Measurements from ENCODE around the gene HELLS. TPM values are rescaled to one million over a fixed set of nuclear protein-coding genes. Genes with fewer than 3 reads are reported as not detected.
A peak's percentile ranks its signal among the peaks of the same experiment; 100 is the strongest.
"Not testable (repeated sequence)": the region's sequence is repeated elsewhere in the genome, so short reads cannot be mapped to it uniquely, and the experiment has no call there.

Gene HELLS
- total RNA-seq, 1 experiment from 2014 or later = 56.7 TPM

GRCh38 chr10:94607111-94607510 is 61.5 kb downstream of the HELLS start:
- DNase-seq (ENCODE audit: low read depth) = no peak

GRCh38 chr10:94608559-94608958 is 63.0 kb downstream of the HELLS start:
- DNase-seq (ENCODE audit: low read depth) = no peak

GRCh38 chr10:94614558-94614957 is 69.0 kb downstream of the HELLS start:
- DNase-seq (ENCODE audit: low read depth) = no peak

GRCh38 chr10:94617389-94617944 is 71.9 kb downstream of the HELLS start:
- no peak for DNase-seq (ENCODE audit: low read depth)

GRCh38 chr10:94622666-94623205 is 77.1 kb downstream of the HELLS start:
- no peak for DNase-seq (ENCODE audit: low read depth)

GRCh38 chr10:94623572-94623971 is 78.0 kb downstream of the HELLS start:
- no peak for DNase-seq (ENCODE audit: low read depth)

- no peak for DNase-seq (ENCODE audit: low read depth)
Measured at GRCh38 chr10:94626476-94626875, 80.9 kb downstream of the HELLS start.

- no peak for DNase-seq (ENCODE audit: low read depth)
Measured at GRCh38 chr10:94627511-94627910, 81.9 kb downstream of the HELLS start.

GRCh38 chr10:94630017-94630688 is 84.6 kb downstream of the HELLS start:
- DNase-seq (ENCODE audit: low read depth) = peak; percentile 29

GRCh38 chr10:94631077-94631875 is 85.7 kb downstream of the HELLS start:
- no peak for DNase-seq (ENCODE audit: low read depth)

GRCh38 chr10:94632954-94633353 is 87.4 kb downstream of the HELLS start:
- DNase-seq (ENCODE audit: low read depth) = no peak

GRCh38 chr10:94638097-94638496 is 92.5 kb downstream of the HELLS start:
- not testable (repeated sequence) for DNase-seq (ENCODE audit: low read depth)

GRCh38 chr10:94639902-94640301 is 94.3 kb downstream of the HELLS start:
- DNase-seq (ENCODE audit: low read depth) = no peak

GRCh38 chr10:94640562-94640961 is 95.0 kb downstream of the HELLS start:
- no peak for DNase-seq (ENCODE audit: low read depth)

GRCh38 chr10:94641480-94641879 is 95.9 kb downstream of the HELLS start:
- DNase-seq (ENCODE audit: low read depth) = no peak

- DNase-seq (ENCODE audit: low read depth) = no peak
Measured at GRCh38 chr10:94644352-94644751, 98.8 kb downstream of the HELLS start.

GRCh38 chr10:94645285-94645684 is 99.7 kb downstream of the HELLS start:
- DNase-seq (ENCODE audit: low read depth) = no peak

Other genes with a start within 250 kb of the HELLS start
- 31.6 and 40.4 TPM in 2 replicates for gene NOC3L, start 182.8 kb upstream of the HELLS start, total RNA-seq (2014; rRNA removed; shearing (Covaris generic))
- 8.7 and 9.4 TPM in 2 replicates for gene TBC1D12, start 143.2 kb upstream of the HELLS start, total RNA-seq (2014; rRNA removed; shearing (Covaris generic))
- gene CYP2C18, start 137.9 kb downstream of the HELLS start, total RNA-seq (2014; rRNA removed; shearing (Covaris generic)) = not detected in 2 replicates
- gene CYP2C19, start 216.9 kb downstream of the HELLS start, total RNA-seq (2014; rRNA removed; shearing (Covaris generic)) = 0.12 and 0.29 TPM in 2 replicates